HepG2 (cell line): ENCODE measurements around the gene ARL5B. TPM values are rescaled to one million over a fixed set of nuclear protein-coding genes. Genes with fewer than 3 reads are reported as not detected.

ENCODE experiments used
- AKNA ChIP-seq: sonication (generic); formaldehyde crosslinking; IDR thresholded peaks from 2 replicates; pipeline ENCODE4 v1.4.0; 2020; ENCODE audit warnings: missing genetic modification reagents, borderline replicate concordance
- ASH2L ChIP-seq: fragments of 300-600, 200-600 bp; sonication (generic); IDR thresholded peaks from 2 replicates; pipeline ENCODE4 v1.7.0; 2017; ENCODE audit warnings: low read depth, mild to moderate bottlenecking, moderate library complexity, mixed read lengths, low read length; ENCODE audit not compliant: insufficient read length
- CC2D1A ChIP-seq: sonication (generic); formaldehyde crosslinking; IDR thresholded peaks from 2 replicates; pipeline ENCODE4 v1.8.1; 2023; ENCODE audit warnings: mild to moderate bottlenecking, missing genetic modification reagents
- FOXO1 ChIP-seq: sonication (generic); formaldehyde crosslinking; IDR thresholded peaks from 2 replicates; pipeline ENCODE4 v1.4.0; 2020; ENCODE audit warnings: missing genetic modification reagents
- KLF16 ChIP-seq, 2 experiments: sonication (generic) in 1 of 2; formaldehyde crosslinking in 1 of 2; IDR thresholded peaks; 2 replicates each; pipeline versions ENCODE4 v1.6.1 to v1.8.0; 2016 to 2023; ENCODE audit warnings: missing genetic modification reagents in 2 of 2, missing compliant biosample characterization in 1 of 2
- MAZ ChIP-seq, 2 experiments: sonication (generic) in 1 of 2; formaldehyde crosslinking in 1 of 2; IDR thresholded peaks; 2 replicates each; pipeline versions ENCODE4 v1.5.0 to v1.6.1; 2012 to 2020; ENCODE audit warnings: low read depth in 2 of 2, mild to moderate bottlenecking in 2 of 2, borderline replicate concordance in 1 of 2, improper control_type of control experiment in 1 of 2, low read length in 1 of 2, missing genetic modification reagents in 1 of 2, moderate library complexity in 1 of 2
- PRDM4 ChIP-seq: sonication (generic); formaldehyde crosslinking; IDR thresholded peaks from 2 replicates; pipeline ENCODE4 v1.9.0; 2021; ENCODE audit warnings: missing genetic modification reagents, borderline replicate concordance
- REL ChIP-seq: sonication (generic); formaldehyde crosslinking; conservative IDR thresholded peaks from 2 replicates; pipeline ENCODE4 v1.8.0; 2022; ENCODE audit warnings: mild to moderate bottlenecking, missing genetic modification reagents, moderate library complexity
- ZHX1 ChIP-seq: sonication (generic); formaldehyde crosslinking; IDR thresholded peaks from 2 replicates; pipeline ENCODE4 v1.8.1; 2022; ENCODE audit warnings: low read depth, mild to moderate bottlenecking, missing genetic modification reagents
- ZNF589 ChIP-seq: sonication (generic); formaldehyde crosslinking; conservative IDR thresholded peaks from 2 replicates; pipeline ENCODE4 v1.8.0; 2022; ENCODE audit warnings: mild to moderate bottlenecking, moderate library complexity, missing genetic modification reagents
- ZNF616 ChIP-seq: sonication (generic); formaldehyde crosslinking; IDR thresholded peaks from 2 replicates; pipeline ENCODE4 v1.5.0; 2020; ENCODE audit warnings: low read depth, mild to moderate bottlenecking, missing genetic modification reagents
- polyA plus RNA-seq, 8 experiments: library from polyadenylated mRNA; depleted of rRNA in 3 of 8; stranded (reverse) in 7 of 8; unstranded in 1 of 8; fragments of >200 nt; fragmentation: Illumina TruSeq in 4 of 8; extraction: Trizol in 4 of 8; gene quantifications; 2 replicates each; pipeline versions ENCODE4 v1.2.1 to v1.2.3, GENCODE V29; 2011 to 2016; ENCODE audit warnings: low read depth in 4 of 8, missing spikeins in 1 of 8, mixed read lengths in 1 of 8; ENCODE audit not compliant: insufficient read depth in 1 of 8
- total RNA-seq, 5 experiments: library from RNA; depleted of rRNA; stranded (reverse); fragments of >200 nt; fragmentation: Illumina TruSeq; extraction: Trizol; gene quantifications; 2 replicates each; pipeline ENCODE4 v1.2.3, GENCODE V29; 2016; ENCODE audit warnings: low read depth in 1 of 5
- TF ChIP-seq, protein P1 (sequence below): sonication (generic); formaldehyde crosslinking; IDR thresholded peaks from 2 replicates; pipeline ENCODE4 v1.5.0; 2020; ENCODE audit warnings: mild to moderate bottlenecking, missing genetic modification reagents, borderline replicate concordance
- TF ChIP-seq, protein P2 (sequence below): sonication (generic); formaldehyde crosslinking; IDR thresholded peaks from 2 replicates; pipeline ENCODE4 v1.4.0; 2020; ENCODE audit warnings: missing genetic modification reagents

The ARL5B gene
- total and polyA plus RNA-seq, 2 of the 13 experiments (the other 11 are each of a cell fraction or from before 2014, with no cell fraction given): 26.6 to 32.7 TPM

GRCh38 chr10:18651324-18652007 is 7.8 kb upstream of the ARL5B start, which contains the start of gene NSUN6 (continued):
- TF ChIP-seq PRDM4 (no peak), ZNF616 (CRISPR knock-in tag) (no peak), REL (CRISPR knock-in tag) (no peak), ZHX1 (CRISPR knock-in tag) (no peak), AKNA (CRISPR knock-in tag) (no peak), ASH2L (peak; percentile 95), FOXO1 (CRISPR knock-in tag) (no peak), KLF16 (CRISPR knock-in tag; IDR thresholded peaks at IDR 0.05) (peak in 1 of 2 experiments; percentile 77; a peak in 2 of 4 replicates), MAZ (IDR thresholded peaks at IDR 0.05; ENCODE audit: borderline replicate concordance, low read depth, low read length) (peak; percentile 35; the same call in 1 of the 2 replicates), MAZ (CRISPR knock-in tag; IDR thresholded peaks at IDR 0.05; ENCODE audit: low read depth) (peak; percentile 65; the same call in 1 of the 2 replicates), ZNF589 (CRISPR knock-in tag) (no peak), CC2D1A (CRISPR knock-in tag) (0 out of 2 replicates have a peak, but pooled peaks have one; percentile 82)
- TF ChIP-seq, protein P1, sequence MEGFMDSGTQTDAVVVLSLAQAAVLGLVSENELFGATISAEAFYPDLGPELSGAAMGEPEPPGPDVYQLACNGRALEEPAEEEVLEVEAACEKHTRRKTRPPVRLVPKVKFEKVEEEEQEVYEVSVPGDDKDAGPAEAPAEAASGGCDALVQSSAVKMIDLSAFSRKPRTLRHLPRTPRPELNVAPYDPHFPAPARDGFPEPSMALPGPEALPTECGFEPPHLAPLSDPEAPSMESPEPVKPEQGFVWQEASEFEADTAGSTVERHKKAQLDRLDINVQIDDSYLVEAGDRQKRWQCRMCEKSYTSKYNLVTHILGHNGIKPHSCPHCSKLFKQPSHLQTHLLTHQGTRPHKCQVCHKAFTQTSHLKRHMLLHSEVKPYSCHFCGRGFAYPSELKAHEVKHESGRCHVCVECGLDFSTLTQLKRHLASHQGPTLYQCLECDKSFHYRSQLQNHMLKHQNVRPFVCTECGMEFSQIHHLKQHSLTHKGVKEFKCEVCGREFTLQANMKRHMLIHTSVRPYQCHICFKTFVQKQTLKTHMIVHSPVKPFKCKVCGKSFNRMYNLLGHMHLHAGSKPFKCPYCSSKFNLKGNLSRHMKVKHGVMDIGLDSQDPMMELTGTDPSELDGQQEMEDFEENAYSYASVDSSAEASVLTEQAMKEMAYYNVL (CRISPR knock-in tag): no peak
- TF ChIP-seq, protein P2, sequence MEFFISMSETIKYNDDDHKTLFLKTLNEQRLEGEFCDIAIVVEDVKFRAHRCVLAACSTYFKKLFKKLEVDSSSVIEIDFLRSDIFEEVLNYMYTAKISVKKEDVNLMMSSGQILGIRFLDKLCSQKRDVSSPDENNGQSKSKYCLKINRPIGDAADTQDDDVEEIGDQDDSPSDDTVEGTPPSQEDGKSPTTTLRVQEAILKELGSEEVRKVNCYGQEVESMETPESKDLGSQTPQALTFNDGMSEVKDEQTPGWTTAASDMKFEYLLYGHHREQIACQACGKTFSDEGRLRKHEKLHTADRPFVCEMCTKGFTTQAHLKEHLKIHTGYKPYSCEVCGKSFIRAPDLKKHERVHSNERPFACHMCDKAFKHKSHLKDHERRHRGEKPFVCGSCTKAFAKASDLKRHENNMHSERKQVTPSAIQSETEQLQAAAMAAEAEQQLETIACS (CRISPR knock-in tag): no peak
